H1 (cell line): ENCODE measurements around the gene ADRM1. TPM values are rescaled to one million over a fixed set of nuclear protein-coding genes. Genes with fewer than 3 reads are reported as not detected.

Source experiments
- ASH2L ChIP-seq: fragments of 200-600, 300-600 bp; sonication (generic); IDR thresholded peaks from one replicate; pipeline ENCODE4 v1.7.1; 2017; ENCODE audit warnings: low read length
- CEBPB ChIP-seq: IDR thresholded peaks from 2 replicates; pipeline ENCODE4 v1.6.1; 2012; ENCODE audit warnings: low read depth, low read length
- CHD2 ChIP-seq: IDR thresholded peaks from 2 replicates; pipeline ENCODE4 v1.6.1; 2012; ENCODE audit warnings: low read length, improper control_type of control experiment
- CREB1 ChIP-seq: IDR thresholded peaks from 2 replicates; pipeline ENCODE4 v1.6.1; 2012; ENCODE audit warnings: inconsistent platforms
- EGR1 ChIP-seq: IDR thresholded peaks from 2 replicates; pipeline ENCODE4 v1.6.1; 2011; ENCODE audit warnings: low read depth, low read length, borderline replicate concordance
- EP300 ChIP-seq, 2 experiments: IDR thresholded peaks; 1 replicate in 1 of 2; 2 replicates in 1 of 2; pipeline ENCODE4 v1.6.1; 2011 to 2012; ENCODE audit warnings: low read depth in 2 of 2, low read length in 2 of 2, mild to moderate bottlenecking in 2 of 2, borderline replicate concordance in 1 of 2, inconsistent platforms in 1 of 2, moderate library complexity in 1 of 2
- EZH2 ChIP-seq: fragments of 200-600 bp; sonication (generic); IDR thresholded peaks from 2 replicates; pipeline ENCODE4 v1.7.1; 2012; ENCODE audit warnings: low read depth, mild to moderate bottlenecking, moderate library complexity, low read length, inconsistent platforms; ENCODE audit not compliant: severe bottlenecking
- GABPA ChIP-seq: IDR thresholded peaks from 2 replicates; pipeline ENCODE4 v1.6.1; 2011; ENCODE audit warnings: mild to moderate bottlenecking, low read length, moderate library complexity, borderline replicate concordance; ENCODE audit not compliant: insufficient read depth
- HDAC2 ChIP-seq, 2 experiments: fragments of 300-600 bp in 1 of 2; sonication (generic) in 1 of 2; IDR thresholded peaks; 2 replicates each; pipeline ENCODE4 v1.6.1; 2011 to 2012; ENCODE audit warnings: low read depth in 2 of 2, low read length in 2 of 2, mild to moderate bottlenecking in 2 of 2, moderate library complexity in 2 of 2, borderline replicate concordance in 1 of 2, inconsistent platforms in 1 of 2
- JUND ChIP-seq: IDR thresholded peaks from 2 replicates; pipeline ENCODE4 v1.6.1; 2011; ENCODE audit warnings: mild to moderate bottlenecking, improper control_type of control experiment, low read length
- PHF8 ChIP-seq: fragments of 200-600 bp; sonication (generic); conservative IDR thresholded peaks from 2 replicates; pipeline ENCODE4 v1.7.1; 2012; ENCODE audit warnings: low read depth, mild to moderate bottlenecking, inconsistent platforms, low read length, moderate library complexity
- POLR2A ChIP-seq, 2 experiments: IDR thresholded peaks; 1 replicate in 1 of 2; 2 replicates in 1 of 2; pipeline ENCODE4 v1.6.1; 2011; ENCODE audit warnings: low read depth in 2 of 2, low read length in 2 of 2, mild to moderate bottlenecking in 2 of 2; ENCODE audit errors: control extremely low read depth in 1 of 2
- POLR2AphosphoS5 ChIP-seq: IDR thresholded peaks from 2 replicates; pipeline ENCODE4 v1.6.1; 2011; ENCODE audit warnings: low read depth, low read length
- RAD21 ChIP-seq, 2 experiments: IDR thresholded peaks in 1 of 2; conservative IDR thresholded peaks in 1 of 2; 2 replicates each; pipeline ENCODE4 v1.6.1; 2011; ENCODE audit warnings: low read depth in 2 of 2, low read length in 2 of 2, improper control_type of control experiment in 1 of 2, inconsistent platforms in 1 of 2, mild to moderate bottlenecking in 1 of 2, moderate library complexity in 1 of 2
- RFX5 ChIP-seq: IDR thresholded peaks from 2 replicates; pipeline ENCODE4 v1.6.1; 2011; ENCODE audit warnings: low read depth, low read length, improper control_type of control experiment, borderline replicate concordance
- SAP30 ChIP-seq: fragments of 300-600 bp; sonication (generic); IDR thresholded peaks from 2 replicates; pipeline ENCODE4 v1.7.1; 2012; ENCODE audit warnings: low read length, moderate library complexity, mild to moderate bottlenecking, inconsistent platforms; ENCODE audit not compliant: insufficient read depth, insufficient replicate concordance
- SIN3A ChIP-seq, 2 experiments: IDR thresholded peaks in 1 of 2; conservative IDR thresholded peaks in 1 of 2; 2 replicates each; pipeline ENCODE4 v1.6.1; 2011 to 2012; ENCODE audit warnings: low read length in 2 of 2, improper control_type of control experiment in 1 of 2, low read depth in 1 of 2, mild to moderate bottlenecking in 1 of 2
- SP1 ChIP-seq: IDR thresholded peaks from 2 replicates; pipeline ENCODE4 v1.6.1; 2011; ENCODE audit warnings: low read depth, low read length
- SP2 ChIP-seq: IDR thresholded peaks from 2 replicates; pipeline ENCODE4 v1.6.1; 2012; ENCODE audit warnings: mild to moderate bottlenecking, low read length, inconsistent platforms
- SP4 ChIP-seq: IDR thresholded peaks from 2 replicates; pipeline ENCODE4 v1.6.1; 2012; ENCODE audit warnings: low read length, inconsistent platforms
- SRF ChIP-seq: IDR thresholded peaks from 2 replicates; pipeline ENCODE4 v1.6.1; 2011; ENCODE audit warnings: mild to moderate bottlenecking, low read depth, low read length, moderate library complexity
- TAF1 ChIP-seq: IDR thresholded peaks from 2 replicates; pipeline ENCODE4 v1.6.1; 2011; ENCODE audit warnings: mild to moderate bottlenecking, low read depth, low read length
- TAF7 ChIP-seq: optimal IDR thresholded peaks from 2 replicates; pipeline ENCODE3; 2011; ENCODE audit warnings: low read depth, mild to moderate bottlenecking, inconsistent platforms, low read length, moderate library complexity, borderline replicate concordance
- TEAD4 ChIP-seq: IDR thresholded peaks from 2 replicates; pipeline ENCODE4 v1.6.1; 2012; ENCODE audit warnings: low read depth, low read length, inconsistent platforms, mixed read lengths
- YY1 ChIP-seq: IDR thresholded peaks from 2 replicates; pipeline ENCODE4 v1.6.1; 2011; ENCODE audit warnings: low read depth, mild to moderate bottlenecking, low read length
- polyA plus RNA-seq, 7 experiments: library from polyadenylated mRNA; depleted of rRNA in 3 of 7; stranded (reverse) in 5 of 7; unstranded in 2 of 7; fragments of >200 nt in 5 of 7; fragments of 200-250 nt in 2 of 7; gene quantifications; 1 replicate in 5 of 7; 2 replicates in 1 of 7; 4 replicates in 1 of 7; pipeline versions ENCODE4 v1.2.1 to v1.2.3, GENCODE V29; 2011 to 2013; ENCODE audit warnings: missing spikeins in 2 of 7, mixed read lengths in 2 of 7
- total RNA-seq: library from RNA; stranded (reverse); fragmentation: NEBNext Ultra II Directional; extraction: Animal tissue kit (Norgen Biotek cat#: 25700); gene quantifications from 2 replicates; pipeline ENCODE4 v1.2.1, GENCODE V29; 2021

ADRM1 gene
- total and polyA plus RNA-seq, 2 of the 8 experiments (the other 6 are each of a cell fraction or from before 2014, with no cell fraction given) = 126 to 214 TPM

- TF ChIP-seq CEBPB (no peak), TAF7 (peak; percentile 70), HDAC2 (IDR thresholded peaks at IDR 0.05; ENCODE audit: borderline replicate concordance in 1 of 2, low read depth in 2 of 2, low read length in 2 of 2) (peak in 1 of 2 experiments; percentile 71; a peak in 1 of 4 replicates), YY1 (no peak), GABPA (peak; percentile 91; the same call in 1 of the 2 replicates), EZH2 (no peak), PHF8 (peak; percentile 50; the same call in 1 of the 2 replicates), TAF1 (peak; percentile 65), SP1 (peak; percentile 88), EGR1 (peak; percentile 100), SRF (no peak), SP4 (peak; percentile 49; the same call in 1 of the 2 replicates), CHD2 (peak; percentile 75), TEAD4 (no peak), POLR2A (IDR thresholded peaks at IDR 0.05; ENCODE audit: control extremely low read depth in 1 of 2, low read depth in 2 of 2, low read length in 2 of 2) (peak in 1 of 2 experiments; percentile 76; a peak in 2 of 3 replicates), RFX5 (no peak), JUND (0 out of 2 replicates have a peak, but pooled peaks have one; percentile 22), POLR2AphosphoS5 (peak; percentile 3; the same call in 1 of the 2 replicates), ASH2L (peak; percentile 51), SP2 (peak; percentile 82), CREB1 (peak; percentile 86), SAP30 (peak; percentile 58), EP300 (IDR thresholded peaks at IDR 0.05; ENCODE audit: borderline replicate concordance in 1 of 2, low read depth in 2 of 2, low read length in 2 of 2) (peak; percentile 44 to 90; a peak in 2 of 3 replicates), SIN3A (conservative IDR thresholded peaks at IDR 0.05 in 1 of 2, IDR thresholded peaks at IDR 0.05 in 1 of 2; ENCODE audit: low read depth in 1 of 2, low read length in 2 of 2) (peak; percentile 35 to 82; a peak in 1 of 4 replicates), RAD21 (IDR thresholded peaks at IDR 0.05 in 1 of 2, conservative IDR thresholded peaks at IDR 0.05 in 1 of 2; ENCODE audit: low read depth in 2 of 2, low read length in 2 of 2) (peak; percentile 47 to 56)
Observed at GRCh38 chr20:62302341-62303061, at the start of gene ADRM1 (continued).
